GM20431 (cell line): ENCODE results near the gene MLF2.

Source experiments
- in situ Hi-C: fragments of 300-500 bp; cut with MseI, MboI; formaldehyde crosslinking; loops from one replicate; pipeline ENCODE4 v1.15.0; 2020; ENCODE audit warnings: low sequenced_read_pairs; ENCODE audit not compliant: unreplicated experiment

MLF2 gene

DNA sequence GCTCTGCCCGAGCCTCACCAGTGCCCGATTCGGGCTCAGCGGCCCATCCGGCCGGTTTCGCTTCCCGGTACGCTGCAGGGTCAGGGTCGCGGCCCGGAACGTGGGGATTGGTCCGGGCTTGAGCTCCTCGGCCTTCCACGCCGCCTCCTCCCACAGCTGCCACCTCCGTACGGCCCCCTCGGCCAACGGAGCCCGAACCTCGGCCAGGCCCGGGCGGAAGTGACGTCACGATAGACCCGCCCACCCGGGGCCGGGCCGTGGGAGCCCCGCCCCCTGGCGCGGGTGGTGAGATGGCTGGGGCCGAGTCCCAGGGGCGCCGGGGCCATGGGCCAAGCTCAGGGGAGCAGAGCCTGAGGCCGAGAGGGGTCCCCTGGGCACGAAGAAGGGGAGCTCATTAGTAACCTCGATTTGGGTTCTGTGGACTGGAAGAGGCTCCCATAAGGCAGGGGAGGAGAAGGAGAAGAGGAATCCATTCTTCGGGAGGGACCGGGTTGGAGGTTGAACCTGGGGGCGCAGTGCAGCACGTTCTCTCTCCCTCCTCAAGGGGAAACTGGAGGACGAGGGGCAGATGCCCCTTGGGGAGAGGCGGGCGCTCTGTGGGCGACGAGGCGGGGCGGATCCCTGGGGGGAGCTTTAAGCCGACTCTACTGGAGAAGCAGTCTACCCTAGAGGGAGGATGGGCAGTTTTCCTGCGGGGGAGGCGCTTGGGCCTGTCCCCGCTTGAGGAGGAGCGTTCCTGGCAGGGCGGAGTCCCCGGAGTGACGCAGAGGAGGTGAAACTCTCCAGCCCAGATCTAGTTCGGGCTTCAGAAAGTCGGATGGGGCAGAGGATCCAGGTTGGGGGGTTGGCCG lies at the start of gene MLF2:
MLF2 (minus strand) TSS at position 221 of the 851 bp plus-strand sequence. CDS start 807 bp downstream, outside the sequence.
- in situ Hi-C loops = no loop called here

GRCh38 chr12:6799147-6799546 lies 46.2 kb upstream of the MLF2 start:
- in situ Hi-C loops = no loop called here

- in situ Hi-C loops = no loop called here
Observed at GRCh38 chr12:6796576-6796975, 43.6 kb upstream of the MLF2 start.

- in situ Hi-C loops = no loop called here
Observed at GRCh38 chr12:6795088-6795487, 42.1 kb upstream of the MLF2 start.

DNA sequence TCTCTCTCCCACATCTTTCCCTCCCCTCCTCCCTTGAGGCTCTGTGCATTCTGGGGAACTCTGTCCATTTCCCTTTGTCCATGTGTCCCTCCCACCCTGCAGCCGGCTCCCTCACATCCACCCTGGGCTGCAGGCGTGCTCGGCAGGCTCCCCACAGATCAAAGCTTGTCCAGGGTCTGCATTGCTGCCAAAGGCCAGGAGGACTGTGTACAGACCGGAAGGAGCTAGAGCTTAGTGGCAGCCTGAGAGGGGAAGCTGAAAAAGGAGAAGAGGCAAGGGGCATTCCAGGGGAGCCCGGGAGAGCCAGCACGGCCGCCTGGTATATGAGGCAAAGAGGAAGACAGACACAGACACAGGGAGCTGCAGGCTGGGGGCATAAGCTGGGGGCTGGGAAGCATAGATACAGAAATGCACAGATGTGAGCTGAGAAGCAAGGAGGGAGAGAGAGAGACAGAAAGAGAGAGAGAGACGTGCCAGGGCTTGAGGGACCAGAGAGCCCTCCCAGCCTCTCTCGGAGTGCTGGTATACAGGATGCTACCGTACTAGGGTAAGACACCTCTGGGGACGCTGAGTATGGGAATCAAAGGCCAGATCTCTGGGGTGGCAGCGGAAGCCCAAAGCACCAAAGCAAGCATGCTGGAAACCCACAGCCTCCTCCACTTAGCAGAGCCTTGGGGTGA lies 39.7 kb upstream of the MLF2 start:
- in situ Hi-C loops = no loop called here

DNA sequence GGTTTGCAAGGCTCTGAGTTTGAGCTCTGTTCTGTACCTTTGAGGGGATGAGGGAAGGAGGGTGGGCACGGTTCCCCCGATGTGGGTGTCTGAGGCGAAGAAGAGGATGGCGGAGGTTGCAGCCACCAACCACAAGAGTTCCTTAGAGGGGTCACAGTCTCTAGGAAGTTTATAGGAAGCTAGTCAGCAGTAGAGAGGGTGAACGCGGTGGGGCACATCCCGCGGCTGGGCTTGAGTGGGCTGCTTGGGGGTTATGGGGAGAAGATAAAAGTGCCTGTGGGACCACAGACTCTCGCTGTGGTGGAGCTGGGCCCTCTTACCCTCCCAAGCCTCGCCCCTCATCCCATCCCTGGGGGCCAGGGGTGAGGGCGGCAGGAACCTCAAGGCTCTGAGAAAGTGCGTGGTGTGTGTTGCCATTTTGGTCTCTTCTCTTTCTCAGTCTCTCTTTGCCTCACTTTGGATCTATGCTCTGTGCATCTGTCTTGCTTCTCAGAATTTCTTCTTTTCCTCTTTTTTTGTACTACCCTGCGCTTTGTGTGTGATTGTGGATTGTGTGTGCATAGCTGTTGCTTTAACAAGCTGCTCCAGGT lies 39.1 kb upstream of the MLF2 start:
- in situ Hi-C loops = no loop called here

DNA sequence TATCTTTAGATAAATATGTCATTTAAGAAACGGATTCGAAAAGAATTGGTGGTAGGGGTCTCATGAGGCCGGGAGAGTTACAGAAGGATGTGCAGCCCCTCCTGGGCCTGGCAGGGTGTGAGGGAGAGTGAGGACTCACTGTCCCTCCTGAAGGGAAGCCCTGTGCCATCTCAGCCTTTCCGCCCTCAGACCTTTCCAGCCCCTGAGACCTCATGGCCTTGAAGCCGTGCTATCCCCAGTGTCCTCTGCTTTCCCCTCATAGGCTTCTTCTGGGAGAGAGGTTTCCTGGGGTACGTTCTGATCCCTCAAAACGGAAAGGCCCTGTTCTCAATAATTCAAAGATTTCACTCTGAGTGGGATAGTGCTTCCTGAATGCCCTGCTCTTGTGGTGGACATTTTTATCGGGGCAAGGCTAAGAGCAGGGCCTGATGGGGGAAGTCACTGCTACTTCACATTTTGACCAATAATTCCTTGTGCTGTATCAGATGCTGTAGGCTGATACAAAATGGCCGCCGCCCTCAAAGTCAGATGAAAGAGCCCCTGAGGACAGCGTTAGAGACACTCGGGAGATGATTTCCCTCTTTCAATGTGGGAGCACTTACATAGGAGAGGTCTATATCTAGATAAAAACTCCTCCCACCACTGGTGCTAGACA lies 37.7 kb upstream of the MLF2 start:
- in situ Hi-C loops = no loop called here

DNA sequence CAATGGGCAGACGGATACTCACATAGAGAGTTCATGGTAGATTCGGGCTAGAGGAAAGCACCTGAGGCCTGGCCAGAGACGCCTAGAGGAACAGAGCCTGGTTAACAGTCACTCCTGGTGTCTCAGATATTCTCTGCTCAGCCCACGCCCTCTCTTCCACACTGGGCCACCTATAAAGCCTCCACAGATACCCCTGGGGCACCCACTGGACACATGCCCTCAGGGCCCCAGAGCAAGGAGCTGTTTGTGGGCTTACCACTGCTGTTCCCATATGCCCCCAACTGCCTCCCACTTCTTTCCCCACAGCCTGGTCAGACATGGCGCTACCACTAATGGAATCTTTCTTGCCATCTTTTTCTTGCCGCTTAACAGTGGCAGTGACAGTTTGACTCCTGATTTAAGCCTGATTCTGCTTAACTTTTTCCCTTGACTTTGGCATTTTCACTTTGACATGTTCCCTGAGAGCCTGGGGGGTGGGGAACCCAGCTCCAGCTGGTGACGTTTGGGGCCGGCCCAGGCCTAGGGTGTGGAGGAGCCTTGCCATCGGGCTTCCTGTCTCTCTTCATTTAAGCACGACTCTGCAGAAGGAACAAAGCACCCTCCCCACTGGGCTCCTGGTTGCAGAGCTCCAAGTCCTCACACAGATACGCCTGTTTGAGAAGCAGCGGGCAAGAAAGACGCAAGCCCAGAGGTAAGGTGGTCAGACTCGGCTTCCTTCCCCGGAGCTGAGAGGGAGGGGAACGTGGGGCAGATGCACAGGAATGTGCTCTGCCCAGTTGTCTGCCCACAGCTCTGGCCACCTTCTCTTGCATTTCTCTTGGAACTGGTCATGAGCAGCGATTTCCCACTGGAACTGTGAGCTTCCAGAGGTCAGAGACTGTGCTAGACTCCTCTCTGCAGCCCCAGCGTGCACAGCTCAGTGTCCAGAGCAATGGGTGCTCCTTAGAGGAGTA lies 36.3 kb upstream of the MLF2 start, which contains the start of gene CD4:
CD4 (plus strand) TSS at position 557 of the 953 bp plus-strand sequence. CDS start 10,611 bp downstream, outside the sequence.
- in situ Hi-C loops = no loop called here

GRCh38 chr12:6787309-6787708 lies 34.4 kb upstream of the MLF2 start:
- in situ Hi-C loops = no loop called here

DNA sequence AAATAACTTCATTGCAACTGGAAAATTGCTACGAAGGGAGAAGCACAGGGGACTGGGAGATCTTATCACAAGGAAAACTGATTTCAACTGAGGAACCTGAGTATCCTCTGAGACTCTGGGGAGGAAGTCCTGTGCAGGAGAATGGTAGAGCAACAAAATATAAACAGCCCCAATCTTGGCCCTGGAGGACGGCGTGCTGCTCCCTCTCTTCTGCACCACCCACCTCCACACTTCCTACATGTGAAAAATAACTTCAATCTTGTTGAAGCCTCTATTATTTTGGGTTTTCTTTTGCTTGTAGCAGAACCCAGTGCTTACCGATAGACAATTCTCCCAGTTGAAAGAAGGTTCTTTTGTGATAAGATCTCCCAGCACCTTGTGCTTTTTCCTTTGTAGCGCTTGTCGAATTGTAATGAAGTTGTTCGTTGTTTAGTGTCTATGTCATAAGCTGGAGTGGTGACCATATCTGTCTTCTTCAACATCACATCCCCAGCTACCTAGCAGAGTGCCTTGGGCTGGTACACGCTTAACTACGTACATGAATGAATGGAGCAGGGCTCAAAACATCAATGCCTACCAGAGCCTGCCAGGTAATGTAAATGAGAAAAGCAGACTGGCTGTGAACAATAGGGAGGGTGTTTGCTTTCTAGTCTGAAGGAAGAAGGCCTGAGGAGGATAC lies 33.6 kb upstream of the MLF2 start:
- in situ Hi-C loops = no loop called here

DNA sequence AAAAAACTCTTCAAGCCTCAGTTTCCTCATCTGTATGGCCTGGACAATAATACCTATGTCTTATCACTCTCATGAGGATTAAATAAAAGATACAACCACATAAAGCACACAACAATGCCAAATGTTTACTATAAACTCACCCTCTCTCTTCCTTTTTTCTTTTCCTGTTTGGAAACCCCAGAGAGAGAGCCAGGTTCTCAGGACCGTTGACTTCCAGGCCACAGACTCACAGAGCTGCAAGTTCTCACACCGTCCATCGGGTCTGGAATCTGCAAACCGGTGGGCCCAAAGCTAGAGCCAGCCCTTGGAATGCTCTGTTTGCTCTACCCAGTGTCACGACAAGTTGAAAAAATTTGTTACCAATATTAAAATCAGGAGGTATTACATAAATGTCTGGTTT lies 31.8 kb upstream of the MLF2 start:
- in situ Hi-C loops = no loop called here

DNA sequence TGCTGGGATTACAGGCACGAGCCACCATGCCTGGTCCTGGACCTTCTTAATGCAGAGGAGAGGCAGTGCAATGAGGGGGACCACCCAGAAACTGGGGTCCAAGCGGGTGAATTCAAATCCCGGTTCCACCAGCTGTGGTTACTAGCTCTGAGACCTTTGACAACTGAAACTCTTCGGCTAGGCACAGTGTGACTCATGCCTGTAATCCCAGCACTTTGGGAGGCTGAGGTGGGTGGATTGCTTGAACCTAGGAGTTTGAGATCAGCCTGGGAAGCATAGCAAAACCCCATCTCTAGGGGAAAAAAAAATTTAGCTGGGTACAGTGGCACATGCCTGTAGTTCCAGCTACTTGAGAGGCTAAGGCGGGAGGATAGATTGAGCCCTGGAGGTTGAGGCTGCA lies 31.4 kb upstream of the MLF2 start:
- in situ Hi-C loops = no loop called here

DNA sequence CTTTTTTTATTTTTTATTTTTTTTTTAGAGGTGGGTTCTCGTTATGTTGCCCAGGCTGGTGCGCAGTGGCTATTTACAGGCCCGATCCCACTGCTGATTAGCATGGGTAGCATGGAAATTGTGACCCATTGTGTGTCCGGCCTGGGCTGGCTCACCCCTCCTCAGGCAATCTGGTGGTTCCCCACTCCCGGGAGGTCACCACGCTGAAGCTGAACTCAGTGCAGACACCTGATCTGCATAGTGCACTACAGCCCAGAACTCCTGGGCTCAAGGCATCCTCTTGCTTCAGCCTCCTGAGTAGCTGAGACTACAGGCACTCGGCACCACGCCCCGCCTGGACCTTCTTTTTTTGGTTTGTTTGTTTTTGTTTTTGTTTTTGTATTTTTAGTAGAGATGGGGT lies 30.9 kb upstream of the MLF2 start:
- in situ Hi-C loops = no loop called here

DNA sequence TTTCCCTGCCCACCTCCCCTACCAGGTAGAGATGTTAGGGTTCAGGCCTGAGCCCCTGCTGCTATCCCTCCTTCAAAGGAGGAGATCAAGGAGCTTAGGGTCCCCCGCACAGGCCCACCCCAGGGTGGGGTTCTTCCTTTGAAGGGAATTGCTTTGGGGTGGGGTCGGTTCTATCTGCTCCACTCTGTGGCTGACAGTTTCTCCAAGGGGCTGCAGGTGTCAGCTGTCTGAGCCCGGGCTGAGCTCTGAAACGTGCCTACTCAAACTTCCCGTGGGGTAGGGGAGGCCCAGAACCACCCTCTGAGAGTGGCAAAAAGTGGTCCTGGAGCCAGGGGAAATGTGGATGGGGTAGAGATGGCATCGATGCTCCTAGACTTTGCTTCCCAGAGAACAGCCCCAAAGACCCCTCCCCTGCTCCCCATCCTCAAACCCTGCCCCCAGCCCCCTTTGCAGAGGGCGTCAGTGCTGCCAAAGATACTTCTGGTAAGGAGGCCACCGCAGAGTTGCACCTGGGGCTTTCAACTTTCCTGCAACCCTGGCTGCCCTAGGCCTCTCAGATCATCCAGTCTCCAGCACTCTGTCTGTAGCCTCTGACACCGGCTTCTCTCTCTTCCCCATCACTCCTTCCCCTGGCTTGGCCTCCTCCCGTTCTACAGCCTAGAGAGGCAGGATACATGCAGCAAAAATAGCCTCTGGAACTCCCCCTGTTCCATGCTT lies 30.1 kb upstream of the MLF2 start:
- in situ Hi-C loops = no loop called here

DNA sequence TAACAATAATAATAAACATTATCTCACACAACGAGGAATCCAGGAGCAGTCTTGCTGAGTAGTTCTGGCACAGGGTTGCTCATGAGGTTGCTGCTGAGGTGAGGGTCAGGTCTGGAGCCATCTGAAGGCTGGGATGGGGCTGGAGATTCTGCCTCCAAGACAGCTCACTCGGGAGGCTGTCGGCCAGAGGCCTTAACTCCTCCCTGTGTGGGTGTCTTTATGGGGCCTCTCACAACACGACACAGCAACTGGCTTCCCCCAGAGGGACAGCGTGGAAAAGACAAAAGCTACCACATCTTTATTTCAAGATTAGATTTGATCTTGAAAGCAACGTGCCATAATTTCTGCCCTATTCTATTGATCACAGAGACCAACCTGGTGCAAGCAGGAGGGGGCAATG lies 29.2 kb upstream of the MLF2 start:
- in situ Hi-C loops = no loop called here

GRCh38 chr12:6780573-6780972 lies 27.6 kb upstream of the MLF2 start:
- in situ Hi-C loops = no loop called here

DNA sequence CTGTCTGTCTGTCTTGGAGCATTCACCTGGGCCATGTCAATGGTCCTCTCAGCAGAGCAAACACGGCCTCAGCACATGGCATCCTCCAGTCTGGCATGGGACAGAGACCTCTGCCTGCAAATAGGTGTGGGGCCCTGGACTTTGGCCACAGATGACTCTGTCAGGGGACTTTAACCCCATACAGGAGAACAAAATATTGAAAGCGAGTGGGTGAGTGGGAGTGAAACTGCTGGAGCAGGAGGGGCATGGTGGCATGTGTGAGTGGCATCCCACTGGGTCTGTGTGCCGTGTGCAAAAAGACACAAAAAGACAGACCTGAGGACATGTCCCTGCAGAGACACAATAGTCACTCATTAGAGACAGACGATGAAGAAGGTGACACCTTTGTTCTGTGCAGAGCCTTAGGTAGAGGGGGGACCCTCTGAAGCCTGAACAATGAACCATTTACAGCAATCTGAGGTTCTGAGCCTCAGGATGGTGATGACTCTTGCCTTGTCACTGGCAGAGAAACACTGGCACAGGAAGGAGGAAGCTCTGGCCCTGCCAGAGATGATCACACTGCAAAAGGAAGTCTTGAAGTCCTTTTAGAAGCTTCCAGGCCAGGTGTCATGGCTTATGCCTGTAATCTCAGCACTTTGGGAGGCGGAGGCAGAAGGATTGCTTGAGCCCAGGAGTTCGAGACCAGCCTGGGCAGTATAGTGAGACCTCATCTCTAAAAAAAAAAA lies 26.9 kb upstream of the MLF2 start:
- in situ Hi-C loops = no loop called here
